Glutamatergic neuron (in vitro differentiated cells): Measurements from ENCODE around the gene NUDT7. TPM values are rescaled to one million over a fixed set of nuclear protein-coding genes. Genes with fewer than 3 reads are reported as not detected.

Experiments
- DNase-seq: peaks from one replicate; pipeline ENCODE4 v3.0.0; 2022
- H3K27ac Mint-ChIP-seq: one replicate; pipeline ENCODE4 v1.8.0; 2020; ENCODE audit warnings: mild to moderate bottlenecking, mixed read lengths, inconsistent platforms; ENCODE audit not compliant: unreplicated experiment
- H3K27me3 Mint-ChIP-seq: one replicate; pipeline ENCODE4 v1.8.0; 2020; ENCODE audit warnings: mild to moderate bottlenecking, moderate library complexity, mixed read lengths, inconsistent platforms; ENCODE audit not compliant: unreplicated experiment
- H3K36me3 Mint-ChIP-seq: one replicate; pipeline ENCODE4 v1.8.0; 2020; ENCODE audit warnings: mild to moderate bottlenecking, mixed read lengths, inconsistent platforms; ENCODE audit not compliant: unreplicated experiment
- H3K4me1 Mint-ChIP-seq: one replicate; pipeline ENCODE4 v1.8.0; 2020; ENCODE audit warnings: mild to moderate bottlenecking, low read depth, mixed read lengths, inconsistent platforms; ENCODE audit not compliant: unreplicated experiment
- H3K4me3 Mint-ChIP-seq: one replicate; pipeline ENCODE4 v1.8.0; 2020; ENCODE audit warnings: mild to moderate bottlenecking, mixed read lengths, inconsistent platforms; ENCODE audit not compliant: unreplicated experiment
- H3K9me3 Mint-ChIP-seq: one replicate; pipeline ENCODE4 v1.8.0; 2020; ENCODE audit warnings: mild to moderate bottlenecking, moderate library complexity, mixed read lengths, inconsistent platforms; ENCODE audit not compliant: unreplicated experiment
- CTCF ChIP-seq: fragments of 200-600 bp; sonication (generic); IDR thresholded peaks from one replicate; pipeline ENCODE4 v1.5.0; 2021; ENCODE audit not compliant: partially characterized antibody, unreplicated experiment
- total RNA-seq: library from RNA; stranded (reverse); fragmentation: NEBNext Ultra II Directional; extraction: Animal tissue kit (Norgen Biotek cat#: 25700); gene quantifications from one replicate; pipeline ENCODE4 v1.2.1, GENCODE V29; 2021; ENCODE audit not compliant: unreplicated experiment

Gene NUDT7
- total RNA-seq, 1 donor from 2014 or later, result 3.0 TPM

GRCh38 chr16:77679901-77680300, 42.4 kb upstream of the NUDT7 start:
- Mint-ChIP-seq H3K4me3 (no peak overlapping the region), H3K36me3 (no peaks in the 10 kb centered on the region), H3K27me3 (no peaks in the 10 kb centered on the region), H3K9me3 (no peaks in the 10 kb centered on the region), H3K4me1 (peaks cover 9% of the 10 kb centered on the region), H3K27ac (no peak overlapping the region)
- TF ChIP-seq CTCF, result no peak
- no peak for DNase-seq

- Mint-ChIP-seq H3K4me1 (peaks cover 9% of the 10 kb centered on the region), H3K4me3 (no peak overlapping the region), H3K9me3 (no peaks in the 10 kb centered on the region), H3K27me3 (no peaks in the 10 kb centered on the region), H3K36me3 (no peaks in the 10 kb centered on the region), H3K27ac (no peak overlapping the region)
- no peak for TF ChIP-seq CTCF
- no peak for DNase-seq
Measured at GRCh38 chr16:77680496-77680895, 41.8 kb upstream of the NUDT7 start.

- no peak overlapping the region for H3K4me3 Mint-ChIP-seq
- no peak for TF ChIP-seq CTCF
- H3K27ac Mint-ChIP-seq, result no peak overlapping the region
- no peaks in the 10 kb centered on the region for H3K36me3 Mint-ChIP-seq
- H3K27me3 Mint-ChIP-seq, result no peaks in the 10 kb centered on the region
- DNase-seq, result no peak
- H3K9me3 Mint-ChIP-seq, result no peaks in the 10 kb centered on the region
- H3K4me1 Mint-ChIP-seq, result peaks cover 9% of the 10 kb centered on the region
Measured at GRCh38 chr16:77682586-77682985, 39.7 kb upstream of the NUDT7 start.

- H3K4me1 Mint-ChIP-seq, result peaks cover 9% of the 10 kb centered on the region
- H3K9me3 Mint-ChIP-seq, result no peaks in the 10 kb centered on the region
- no peak overlapping the region for H3K27ac Mint-ChIP-seq
- no peaks in the 10 kb centered on the region for H3K27me3 Mint-ChIP-seq
- no peak for DNase-seq
- TF ChIP-seq CTCF, result no peak
- H3K36me3 Mint-ChIP-seq, result no peaks in the 10 kb centered on the region
- H3K4me3 Mint-ChIP-seq, result no peak overlapping the region
Measured at GRCh38 chr16:77683397-77684180, 38.7 kb upstream of the NUDT7 start.

GRCh38 chr16:77684181-77684526, 38.2 kb upstream of the NUDT7 start:
- Mint-ChIP-seq H3K4me3 (peak overlapping the region; percentile 13), H3K27me3 (no peaks in the 10 kb centered on the region), H3K27ac (peak overlapping the region; percentile 19), H3K4me1 (peaks cover 9% of the 10 kb centered on the region), H3K9me3 (no peaks in the 10 kb centered on the region), H3K36me3 (no peaks in the 10 kb centered on the region)
- DNase-seq, result no peak
- TF ChIP-seq CTCF, result no peak
